T-cell (primary cell): ENCODE results near the gene SMYD4. TPM values are rescaled to one million over a fixed set of nuclear protein-coding genes. Genes with fewer than 3 reads are reported as not detected.

Experiments
- ATAC-seq, 4 experiments: fragments of 200-7000 bp in 3 of 4; fragments of 150-1000 bp in 1 of 4; cut with Tn5 transposase; replicated peaks in 1 of 4; 1 replicate in 3 of 4; 2 replicates in 1 of 4; pipeline ENCODE4 v1.10.0; 2021; ENCODE audit warnings: moderate library complexity in 3 of 4, mild to moderate bottlenecking in 2 of 4, moderate number of reproducible peaks in 1 of 4
- CTCF ChIA-PET, 2 donors: fragments of 300-600 bp; sonication (Branson Sonifier 250); formaldehyde crosslinking; loops; one replicate each; lab custom pipeline; 2022; ENCODE audit warnings: antibody characterized with exemption in 2 of 2; lab: Charles Lee
- POLR2A ChIA-PET, 2 donors: fragments of 300-600 bp; sonication (Branson Sonifier 250); formaldehyde crosslinking; loops; one replicate each; lab custom pipeline; 2022; ENCODE audit warnings: antibody characterized with exemption in 2 of 2; lab: Charles Lee
- DNase-seq, 35 experiments: peaks; one replicate each; pipeline versions ENCODE4 v3.0.0 to v3.0.0-alpha.2; 2013 to 2023
- H3K27ac ChIP-seq: one replicate; pipeline ENCODE4 v1.5.1; 2013; ENCODE audit warnings: low read length
- H3K27me3 ChIP-seq, 2 experiments: replicated peaks in 1 of 2; 1 replicate in 1 of 2; 2 replicates in 1 of 2; pipeline versions ENCODE4 v1.6.1 to v1.7.0; 2013; ENCODE audit warnings: low read length in 1 of 2, mixed read lengths in 1 of 2; ENCODE audit not compliant: control insufficient read depth in 2 of 2, insufficient read depth in 2 of 2; ENCODE audit errors: extremely low read depth in 1 of 2
- H3K36me3 ChIP-seq, 2 donors: 1 replicate in 1 of 2; 2 replicates in 1 of 2; pipeline versions ENCODE4 v1.6.1 to v1.7.0; 2013; ENCODE audit warnings: low read length in 1 of 2; ENCODE audit not compliant: control insufficient read depth in 2 of 2, insufficient read depth in 1 of 2; ENCODE audit errors: extremely low read depth in 1 of 2
- H3K4me1 ChIP-seq, 2 experiments: 1 replicate in 1 of 2; 2 replicates in 1 of 2; pipeline versions ENCODE4 v1.6.1 to v1.7.0; 2013; ENCODE audit warnings: low read length in 2 of 2, mixed read lengths in 1 of 2; ENCODE audit not compliant: insufficient read depth in 2 of 2, control insufficient read depth in 1 of 2; ENCODE audit errors: extremely low read depth in 1 of 2
- H3K4me3 ChIP-seq, 2 donors: 1 replicate in 1 of 2; 2 replicates in 1 of 2; pipeline versions ENCODE4 v1.5.1 to v1.7.0; 2013; ENCODE audit warnings: mild to moderate bottlenecking in 2 of 2, low read length in 1 of 2, moderate library complexity in 1 of 2; ENCODE audit not compliant: control insufficient read depth in 1 of 2; ENCODE audit errors: extremely low read depth in 1 of 2
- H3K9me3 ChIP-seq: 2 replicates; pipeline ENCODE4 v1.7.0; 2013
- H3K27ac Mint-ChIP-seq, 2 donors: one replicate each; pipeline ENCODE4 v1.8.0; 2020 to 2021; ENCODE audit warnings: mild to moderate bottlenecking in 2 of 2, mixed read lengths in 2 of 2
- H3K27me3 Mint-ChIP-seq, 2 donors: one replicate each; pipeline ENCODE4 v1.8.0; 2021 to 2022; ENCODE audit warnings: mixed read lengths in 2 of 2
- H3K36me3 Mint-ChIP-seq: one replicate; pipeline ENCODE4 v1.8.0; 2021; ENCODE audit warnings: mixed read lengths
- H3K4me1 Mint-ChIP-seq, 3 donors: one replicate each; pipeline ENCODE4 v1.8.0; 2020 to 2022; ENCODE audit warnings: mixed read lengths in 3 of 3, mild to moderate bottlenecking in 1 of 3
- H3K4me3 Mint-ChIP-seq, 3 donors: one replicate each; pipeline ENCODE4 v1.8.0; 2020 to 2022; ENCODE audit warnings: mild to moderate bottlenecking in 3 of 3, mixed read lengths in 3 of 3, moderate library complexity in 3 of 3
- H3K9me3 Mint-ChIP-seq, 3 donors: one replicate each; pipeline ENCODE4 v1.8.0; 2020 to 2022; ENCODE audit warnings: mixed read lengths in 3 of 3
- WGBS: methylation state at CpG from one replicate; pipeline ENCODE4 v1.1.5; 2013; ENCODE audit warnings: missing lambda C conversion rate; ENCODE audit not compliant: insufficient coverage; 5-methylcytosine and 5-hydroxymethylcytosine counted together
- total RNA-seq, 35 experiments: library from RNA in 6 of 35; stranded (reverse) in 6 of 35; fragments of 120-200 nt in 1 of 35; gene quantifications; one replicate each; pipeline versions ENCODE4 v1.2.1 to v1.2.4 and lab custom pipeline; 2013 to 2026

The SMYD4 gene
- total RNA-seq, result 10 to 100 TPM; 24.4 to 42.7 (median 38.5) TPM
- 26.6 TPM for total RNA-seq (2013)
- 8.8 to 56.1 (median 32.9) reads per million in 29 experiments for total RNA-seq (lab: John Stamatoyannopoulos, UW)

- POLR2A ChIA-PET, result interaction anchor here (0.5 to 0.8 kb wide), 4 partner anchors 114 to 585 kb away, joined by 3 to 12 read pairs (median 4); no protein-coding TSS in a partner anchor
- H3K4me1 Mint-ChIP-seq, result peaks cover 60 to 69% (median 68%) of the 10 kb centered on the region in 3 donors
- peak within 1 kb of the TSS; percentile 89 to 96 for H3K27ac Mint-ChIP-seq
- peak within 1 kb of the TSS; percentile 80 to 84 for H3K4me3 ChIP-seq
- no peaks in the 10 kb centered on the region for H3K27me3 ChIP-seq
- H3K27ac ChIP-seq, result peak within 1 kb of the TSS; percentile 65
- ATAC-seq, result peak; percentile 99 to 100 (median 99)
- H3K4me1 ChIP-seq, result peaks cover 8 to 52% of the 10 kb centered on the region in 2 experiments
- H3K9me3 ChIP-seq, result no peaks in the 10 kb centered on the region
- peaks cover 27% of the 10 kb centered on the region for H3K36me3 Mint-ChIP-seq
- peaks cover 4 to 24% of the 10 kb centered on the region in 2 donors for H3K36me3 ChIP-seq
- peak within 1 kb of the TSS; percentile 93 to 99 (median 94) for H3K4me3 Mint-ChIP-seq
- WGBS, result under 1% methylated on average over 67 of the region's 83 CpGs
- H3K9me3 Mint-ChIP-seq, result no peaks in the 10 kb centered on the region
- no peaks in the 10 kb centered on the region for H3K27me3 Mint-ChIP-seq
- DNase-seq, result peak; percentile 75 to 94 (median 84)
- CTCF ChIA-PET, result interaction anchor here (0.6 kb wide), 5 partner anchors 34 to 320 kb away, joined by 3 to 9 read pairs (median 5); no protein-coding TSS in a partner anchor
Observed at GRCh38 chr17:1829592-1830257, at the start of gene SMYD4, which contains the start of gene RPA1. Gene SMYD4, minus strand, starts transcription at chr17:1829902. Its CDS starts 1,908 bp downstream, at chr17:1827994. Gene RPA1, plus strand, starts transcription at chr17:1830005. Its CDS starts 89 bp downstream, at chr17:1830094.

- Mint-ChIP-seq H3K4me3 (no peak overlapping the region), H3K4me1 (peaks cover 20 to 30% (median 21%) of the 10 kb centered on the region in 3 donors), H3K36me3 (peaks cover 63% of the 10 kb centered on the region), H3K9me3 (no peaks in the 10 kb centered on the region), H3K27me3 (no peaks in the 10 kb centered on the region), H3K27ac (peak overlapping the region in 1 of 2 donors; percentile 46)
- Histone ChIP-seq H3K9me3 (no peaks in the 10 kb centered on the region), H3K36me3 (peaks cover 13 to 80% of the 10 kb centered on the region in 2 donors), H3K27ac (no peak overlapping the region), H3K4me1 (peaks cover 6% of the 10 kb centered on the region in 2 experiments), H3K4me3 (no peak overlapping the region), H3K27me3 (no peaks in the 10 kb centered on the region)
- 98% methylated on average over 12 of the region's 17 CpGs for WGBS
- ChIA-PET CTCF (no interaction called here), POLR2A (no interaction called here)
- DNase-seq, result no peak
- ATAC-seq, result no peak
Observed at GRCh38 chr17:1878419-1879121, 48.9 kb upstream of the SMYD4 start.

- H3K4me1 Mint-ChIP-seq, result peaks cover 50 to 59% (median 50%) of the 10 kb centered on the region in 3 donors
- no peak for DNase-seq
- Histone ChIP-seq H3K27me3 (no peaks in the 10 kb centered on the region), H3K36me3 (peaks cover 2 to 57% of the 10 kb centered on the region in 2 donors), H3K4me3 (no peak overlapping the region), H3K27ac (no peak overlapping the region), H3K9me3 (no peaks in the 10 kb centered on the region), H3K4me1 (peaks cover 30 to 31% of the 10 kb centered on the region in 2 experiments)
- H3K4me3 Mint-ChIP-seq, result no peak overlapping the region
- H3K27ac Mint-ChIP-seq, result no peak overlapping the region
- no peaks in the 10 kb centered on the region for H3K9me3 Mint-ChIP-seq
- no peak for ATAC-seq
- CTCF ChIA-PET, result interaction anchor here in 1 of 2 donors (1.1 kb wide), 1 partner anchor 8 kb away, joined by 3 read pairs; no protein-coding TSS in a partner anchor
- no CpG with 5 or more reads among the region's 4 CpGs for WGBS
- POLR2A ChIA-PET, result no interaction called here
- H3K27me3 Mint-ChIP-seq, result no peaks in the 10 kb centered on the region
- peaks cover 56% of the 10 kb centered on the region for H3K36me3 Mint-ChIP-seq
Observed at GRCh38 chr17:1875597-1875996, 45.9 kb upstream of the SMYD4 start.

GRCh38 chr17:1873418-1873817 lies 43.7 kb upstream of the SMYD4 start:
- Histone ChIP-seq H3K36me3 (peaks cover 0 to 35% of the 10 kb centered on the region in 2 donors), H3K9me3 (no peaks in the 10 kb centered on the region), H3K4me3 (no peak overlapping the region), H3K27ac (peak overlapping the region; percentile 77), H3K4me1 (peaks cover 37 to 40% of the 10 kb centered on the region in 2 experiments), H3K27me3 (no peaks in the 10 kb centered on the region)
- H3K36me3 Mint-ChIP-seq, result peaks cover 39% of the 10 kb centered on the region
- H3K27me3 Mint-ChIP-seq, result no peaks in the 10 kb centered on the region
- peak overlapping the region; percentile 26 to 63 (median 55) for H3K4me3 Mint-ChIP-seq
- peaks cover 60 to 74% (median 68%) of the 10 kb centered on the region in 3 donors for H3K4me1 Mint-ChIP-seq
- ATAC-seq (peak in 1 of 4 experiments; percentile 42), DNase-seq (peak in 4 of 35 experiments; percentile 3 to 56 (median 7))
- POLR2A ChIA-PET, result no interaction called here
- CTCF ChIA-PET, result no interaction called here
- H3K9me3 Mint-ChIP-seq, result no peaks in the 10 kb centered on the region
- no CpG with 5 or more reads among the region's 9 CpGs for WGBS
- peak overlapping the region; percentile 91 to 93 for H3K27ac Mint-ChIP-seq

- Histone ChIP-seq H3K27ac (peak overlapping the region; percentile 77), H3K36me3 (peaks cover 0 to 31% of the 10 kb centered on the region in 2 donors), H3K4me1 (peaks cover 37 to 40% of the 10 kb centered on the region in 2 experiments), H3K27me3 (no peaks in the 10 kb centered on the region), H3K9me3 (no peaks in the 10 kb centered on the region), H3K4me3 (no peak overlapping the region)
- ATAC-seq (no peak), DNase-seq (peak in 1 of 35 experiments; percentile 17)
- H3K36me3 Mint-ChIP-seq, result peaks cover 38% of the 10 kb centered on the region
- peak overlapping the region; percentile 91 to 93 for H3K27ac Mint-ChIP-seq
- no peaks in the 10 kb centered on the region for H3K9me3 Mint-ChIP-seq
- H3K27me3 Mint-ChIP-seq, result no peaks in the 10 kb centered on the region
- WGBS, result no CpG with 5 or more reads among the region's 4 CpGs
- peaks cover 58 to 71% (median 68%) of the 10 kb centered on the region in 3 donors for H3K4me1 Mint-ChIP-seq
- peak overlapping the region; percentile 26 to 63 (median 55) for H3K4me3 Mint-ChIP-seq
- POLR2A ChIA-PET, result interaction anchor here in 1 of 2 donors (1.0 kb wide), 1 partner anchor 9 kb away, joined by 3 read pairs; no protein-coding TSS in a partner anchor
- CTCF ChIA-PET, result interaction anchor here in 1 of 2 donors (0.7 kb wide), 1 partner anchor 32 kb away, joined by 4 read pairs; no protein-coding TSS in a partner anchor
Observed at GRCh38 chr17:1872976-1873375, 43.3 kb upstream of the SMYD4 start.
